ENCODE results near the gene ZNF609.

ZNF609 gene

GRCh38 chr15:64702816-64703631 is 242.6 kb downstream of the ZNF609 start:
- peak; percentile 97 for DNase-seq

- DNase-seq, result no peak
Measured at GRCh38 chr15:64703632-64703959, 243.2 kb downstream of the ZNF609 start.

GRCh38 chr15:64705006-64705405 is 244.6 kb downstream of the ZNF609 start:
- DNase-seq, result no peak

GRCh38 chr15:64706011-64706911 is 245.9 kb downstream of the ZNF609 start:
- no peak for DNase-seq

- no peak for DNase-seq
Measured at GRCh38 chr15:64710676-64711428, 250.5 kb downstream of the ZNF609 start.

- no peak for DNase-seq
Measured at GRCh38 chr15:64712353-64712752, 252.0 kb downstream of the ZNF609 start.

GRCh38 chr15:64713592-64713991 is 253.2 kb downstream of the ZNF609 start:
- no peak for DNase-seq

- DNase-seq, result no peak
Measured at GRCh38 chr15:64716452-64716851, 256.1 kb downstream of the ZNF609 start.

- DNase-seq, result no peak
Measured at GRCh38 chr15:64717130-64717529, 256.8 kb downstream of the ZNF609 start.

GRCh38 chr15:64717735-64718495 is 257.5 kb downstream of the ZNF609 start:
- DNase-seq, result no peak

GRCh38 chr15:64720188-64720587 is 259.8 kb downstream of the ZNF609 start:
- DNase-seq, result no peak

GRCh38 chr15:64730151-64730550 is 269.8 kb downstream of the ZNF609 start:
- DNase-seq, result no peak

GRCh38 chr15:64731012-64731804 is 270.8 kb downstream of the ZNF609 start:
- DNase-seq, result peak; percentile 92

GRCh38 chr15:64731805-64732151 is 271.4 kb downstream of the ZNF609 start:
- no peak for DNase-seq

- DNase-seq, result no peak
Measured at GRCh38 chr15:64732156-64732860, 271.9 kb downstream of the ZNF609 start.
